Gastrocnemius medialis (tissue), 4 donors: ENCODE measurements around the gene TDRD7. TPM values are rescaled to one million over a fixed set of nuclear protein-coding genes. Genes with fewer than 3 reads are reported as not detected.

ENCODE experiments used
- ATAC-seq, 2 donors: fragments of 150-250 bp; one replicate each; pipeline ENCODE4 v1.9.1; 2016
- DNase-seq, 2 donors: peaks; one replicate each; pipeline ENCODE4 v3.0.0-alpha.2; 2019
- H3K27ac ChIP-seq, 4 donors: fragments of 200-600 bp; sonication (generic); 1 replicate in 1 of 4; 2 replicates in 3 of 4; pipeline ENCODE4 v1.5.1; 2016 to 2018; ENCODE audit warnings: mild to moderate bottlenecking in 2 of 4, moderate library complexity in 1 of 4
- H3K27me3 ChIP-seq, 3 donors: fragments of 200-600 bp; sonication (generic) in 2 of 3; 1 replicate in 1 of 3; 2 replicates in 2 of 3; pipeline versions ENCODE4 v1.5.1 to v1.6.0; 2016 to 2019; ENCODE audit warnings: mild to moderate bottlenecking in 1 of 3, moderate library complexity in 1 of 3
- H3K36me3 ChIP-seq, 2 donors: fragments of 200-600 bp; sonication (generic) in 1 of 2; one replicate each; pipeline ENCODE4 v1.5.1; 2017 to 2018
- H3K4me1 ChIP-seq, 2 donors: fragments of 200-600 bp; sonication (generic) in 1 of 2; one replicate each; pipeline ENCODE4 v1.5.1; 2016 to 2017; ENCODE audit warnings: mild to moderate bottlenecking in 2 of 2
- H3K4me3 ChIP-seq, 4 donors: fragments of 200-600 bp; sonication (generic) in 3 of 4; 1 replicate in 1 of 4; 2 replicates in 3 of 4; pipeline ENCODE4 v1.5.1; 2016 to 2019; ENCODE audit warnings: mild to moderate bottlenecking in 2 of 4
- H3K9me3 ChIP-seq, 3 donors: fragments of 200-600 bp; sonication (generic) in 2 of 3; 1 replicate in 1 of 3; 2 replicates in 2 of 3; pipeline ENCODE4 v1.5.1; 2016 to 2019
- POLR2A ChIP-seq, 2 donors: fragments of 450-650 bp; IDR thresholded peaks; one replicate each; pipeline ENCODE4 v1.6.1; 2017; ENCODE audit warnings: antibody characterized with exemption in 2 of 2, mild to moderate bottlenecking in 2 of 2, moderate library complexity in 2 of 2
- in situ Hi-C, 4 donors: fragments of 200-750 bp; cut with MboI; loops; one replicate each; pipeline versions ENCODE4 v1.15.0 to v1.8.0; 2017; ENCODE audit warnings: low sequenced_read_pairs in 4 of 4
- intact Hi-C: fragments of 100-400 bp; cut with DNase I; formaldehyde crosslinking; loops from one replicate; pipeline ENCODE4 v1.15.1; 2023; ENCODE audit warnings: low total_unique reads
- total RNA-seq, 4 donors: library from RNA; depleted of rRNA; stranded (reverse); fragments of >200 nt; gene quantifications; one replicate each; pipeline versions ENCODE4 v1.1.0 to v1.2.3, GENCODE V29; 2016
- TF ChIP-seq, protein P1 (sequence below), 5 experiments: fragments of 450-650 bp in 3 of 5; fragments of 200-600 bp in 2 of 5; sonication (generic) in 2 of 5; IDR thresholded peaks in 4 of 5; conservative IDR thresholded peaks in 1 of 5; 1 replicate in 4 of 5; 2 replicates in 1 of 5; pipeline ENCODE4 v1.5.1; 2016 to 2019; ENCODE audit warnings: antibody characterized with exemption in 5 of 5, mild to moderate bottlenecking in 3 of 5, moderate library complexity in 3 of 5

Gene TDRD7
- total RNA-seq, 4 donors from 2014 or later = 2.9 to 5.7 (median 3.5) TPM

GRCh38 chr9:97406620-97407177 is 5.2 kb upstream of the TDRD7 start:
- ATAC-seq = no peak
- Histone ChIP-seq H3K27me3 (peaks cover 0 to 5% (median 0%) of the 10 kb centered on the region in 3 donors), H3K9me3 (peaks cover 0 to 7% (median 3%) of the 10 kb centered on the region in 3 donors), H3K36me3 (no peaks in the 10 kb centered on the region), H3K27ac (no peak overlapping the region), H3K4me3 (no peak overlapping the region), H3K4me1 (no peaks in the 10 kb centered on the region)
- DNase-seq = no peak
- no peak for TF ChIP-seq POLR2A (IDR thresholded peaks at IDR 0.05)
- TF ChIP-seq, protein P1, sequence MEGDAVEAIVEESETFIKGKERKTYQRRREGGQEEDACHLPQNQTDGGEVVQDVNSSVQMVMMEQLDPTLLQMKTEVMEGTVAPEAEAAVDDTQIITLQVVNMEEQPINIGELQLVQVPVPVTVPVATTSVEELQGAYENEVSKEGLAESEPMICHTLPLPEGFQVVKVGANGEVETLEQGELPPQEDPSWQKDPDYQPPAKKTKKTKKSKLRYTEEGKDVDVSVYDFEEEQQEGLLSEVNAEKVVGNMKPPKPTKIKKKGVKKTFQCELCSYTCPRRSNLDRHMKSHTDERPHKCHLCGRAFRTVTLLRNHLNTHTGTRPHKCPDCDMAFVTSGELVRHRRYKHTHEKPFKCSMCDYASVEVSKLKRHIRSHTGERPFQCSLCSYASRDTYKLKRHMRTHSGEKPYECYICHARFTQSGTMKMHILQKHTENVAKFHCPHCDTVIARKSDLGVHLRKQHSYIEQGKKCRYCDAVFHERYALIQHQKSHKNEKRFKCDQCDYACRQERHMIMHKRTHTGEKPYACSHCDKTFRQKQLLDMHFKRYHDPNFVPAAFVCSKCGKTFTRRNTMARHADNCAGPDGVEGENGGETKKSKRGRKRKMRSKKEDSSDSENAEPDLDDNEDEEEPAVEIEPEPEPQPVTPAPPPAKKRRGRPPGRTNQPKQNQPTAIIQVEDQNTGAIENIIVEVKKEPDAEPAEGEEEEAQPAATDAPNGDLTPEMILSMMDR (IDR thresholded peaks at IDR 0.05 in 4 of 5, conservative IDR thresholded peaks at IDR 0.05 in 1 of 5) = no peak
- in situ Hi-C loops (loop anchor here in 2 of 4 donors (25.0 kb wide), 1 partner anchor 544 kb away; the partner anchor contains the start of gene ZNF782 (in 2 of the 2)), intact Hi-C loops (no loop called here)

DNA sequence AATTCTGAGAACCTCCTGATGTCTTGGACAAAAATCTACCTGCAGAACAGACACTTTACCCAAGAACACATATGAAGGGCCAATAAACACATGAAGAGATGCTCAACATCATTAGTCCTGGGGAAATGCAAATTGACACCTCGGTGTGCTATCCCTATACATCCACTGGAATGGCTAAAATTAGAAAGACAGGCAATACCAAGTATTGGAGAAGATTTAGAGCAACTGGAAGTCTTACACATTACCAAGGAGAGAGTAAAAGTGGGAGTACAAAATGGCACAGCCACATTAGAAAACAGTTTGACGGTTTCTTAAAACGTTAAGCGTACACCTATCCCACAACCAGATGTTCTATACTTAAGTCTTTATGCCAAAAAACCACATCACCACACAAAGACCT is 3.3 kb upstream of the TDRD7 start:
- Histone ChIP-seq H3K27me3 (peaks cover 0 to 2% (median 0%) of the 10 kb centered on the region in 3 donors), H3K4me1 (peaks cover 3 to 11% of the 10 kb centered on the region in 2 donors), H3K4me3 (no peak overlapping the region), H3K36me3 (no peaks in the 10 kb centered on the region), H3K27ac (no peak overlapping the region), H3K9me3 (peaks cover 0 to 7% (median 0%) of the 10 kb centered on the region in 3 donors)
- in situ Hi-C loops = loop anchor here in 2 of 4 donors (25.0 kb wide), 1 partner anchor 546 kb away; the partner anchor contains the start of gene ZNF782 (in 2 of the 2)
- no peak for ATAC-seq
- TF ChIP-seq, protein P1 (IDR thresholded peaks at IDR 0.05 in 4 of 5, conservative IDR thresholded peaks at IDR 0.05 in 1 of 5) = no peak
- no peak for TF ChIP-seq POLR2A (IDR thresholded peaks at IDR 0.05)
- no peak for DNase-seq
- intact Hi-C loops = no loop called here

- Histone ChIP-seq H3K9me3 (no peaks in the 10 kb centered on the region), H3K4me1 (peaks cover 3 to 12% of the 10 kb centered on the region in 2 donors), H3K27me3 (no peaks in the 10 kb centered on the region), H3K36me3 (no peaks in the 10 kb centered on the region), H3K27ac (peak overlapping the region; percentile 63 to 86 (median 77)), H3K4me3 (peak overlapping the region; percentile 70 to 98 (median 94))
- DNase-seq (no peak), ATAC-seq (peak in 1 of 2 donors; percentile 27)
- in situ Hi-C loops (loop anchor here in 2 of 4 donors (25.0 kb wide), 1 partner anchor 549 kb away; the partner anchor contains the start of gene ZNF782 (in 2 of the 2)), intact Hi-C loops (loop anchor here (5.0 kb wide), 1 partner anchor 206 kb away; no protein-coding TSS in a partner anchor)
- no peak for TF ChIP-seq POLR2A (IDR thresholded peaks at IDR 0.05)
- TF ChIP-seq, protein P1 (IDR thresholded peaks at IDR 0.05 in 4 of 5, conservative IDR thresholded peaks at IDR 0.05 in 1 of 5) = no peak
These were observed 482 bp upstream of the TDRD7 start for GRCh38 chr9:97411440-97411788.

DNA sequence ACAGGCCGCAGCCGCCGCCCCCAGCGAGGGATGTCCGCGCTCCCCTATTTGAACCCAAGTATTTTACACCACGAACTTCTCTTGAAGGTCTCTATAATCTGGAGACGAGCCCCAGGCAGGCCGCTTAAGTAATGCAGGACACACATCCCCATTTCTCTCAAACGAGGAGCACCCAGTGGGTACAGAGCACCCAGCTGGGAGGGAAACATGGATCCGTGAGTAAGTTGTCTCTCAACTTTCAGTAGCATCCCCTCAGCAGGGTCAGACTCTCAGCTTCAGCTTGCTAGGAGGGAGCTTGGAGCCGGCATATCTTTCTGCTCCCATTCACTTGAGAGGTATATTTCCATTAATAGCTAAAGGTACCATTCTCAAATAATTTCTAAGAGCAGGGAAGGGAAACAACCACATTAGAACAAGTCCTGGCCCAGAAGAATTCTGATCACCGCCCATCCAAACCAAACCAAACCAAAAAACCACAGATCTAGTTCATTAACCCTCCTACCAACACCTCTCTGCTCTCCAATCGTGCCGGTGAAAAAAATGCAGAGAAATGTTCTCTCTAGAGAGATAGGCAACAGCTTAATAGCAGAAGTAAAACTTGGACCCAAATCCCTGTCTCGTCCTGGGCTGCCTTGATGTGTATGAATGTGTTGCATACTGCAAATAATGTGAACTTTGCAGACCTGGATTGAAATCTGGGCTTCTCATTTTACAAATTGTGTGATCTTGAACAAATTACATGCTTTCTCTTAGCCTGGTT is 910 bp downstream of the TDRD7 start:
- peak overlapping the region; percentile 63 to 86 (median 77) for H3K27ac ChIP-seq
- in situ Hi-C loops (loop anchor here in 2 of 4 donors (25.0 kb wide), 1 partner anchor 551 kb away; the partner anchor contains the start of gene ZNF782 (in 2 of the 2)), intact Hi-C loops (loop anchor here (5.0 kb wide), 1 partner anchor 204 kb away; no protein-coding TSS in a partner anchor)
- H3K9me3 ChIP-seq = no peaks in the 10 kb centered on the region
- ATAC-seq (peak; percentile 3 to 22), DNase-seq (no peak)
- H3K36me3 ChIP-seq = no peaks in the 10 kb centered on the region
- H3K27me3 ChIP-seq = no peaks in the 10 kb centered on the region
- TF ChIP-seq, protein P1 (IDR thresholded peaks at IDR 0.05 in 4 of 5, conservative IDR thresholded peaks at IDR 0.05 in 1 of 5) = no peak
- no peak for TF ChIP-seq POLR2A (IDR thresholded peaks at IDR 0.05)
- H3K4me3 ChIP-seq = peak overlapping the region; percentile 70 to 98 (median 94)
- H3K4me1 ChIP-seq = peaks cover 3 to 12% of the 10 kb centered on the region in 2 donors
